ENCODE results near the gene CALHM5.

- TF ChIP-seq CTCF (IDR thresholded peaks at IDR 0.05 in 2 of 3, conservative IDR thresholded peaks at IDR 0.05 in 1 of 3; ENCODE audit: insufficient read depth in 2 of 3, low read depth in 1 of 3, low read length in 3 of 3) (peak in 1 of 3 experiments; percentile 5; a peak in 2 of 6 replicates), NRF1 (conservative IDR thresholded peaks at IDR 0.05 in 1 of 2, IDR thresholded peaks at IDR 0.05 in 1 of 2) (no peak; a peak in 2 of 4 replicates), PRDM10 (IDR thresholded peaks at IDR 0.05; ENCODE audit: partially characterized antibody) (no peak), YBX1 (IDR thresholded peaks at IDR 0.05) (no peak), MAX (CRISPR knock-in tag; IDR thresholded peaks at IDR 0.05) (no peak), SMAD1 (IDR thresholded peaks at IDR 0.05; ENCODE audit: low read depth, low read length, partially characterized antibody) (no peak), CHAMP1 (IDR thresholded peaks at IDR 0.05) (no peak), FOXJ3 (CRISPR knock-in tag; IDR thresholded peaks at IDR 0.05) (no peak), RBBP5 (IDR thresholded peaks at IDR 0.05; ENCODE audit: borderline replicate concordance, insufficient read depth, low read length, poor library complexity, severe bottlenecking) (no peak), BRD4 (IDR thresholded peaks at IDR 0.05) (no peak), RBM22 (IDR thresholded peaks at IDR 0.05; ENCODE audit: low read depth, low read length, poor library complexity, severe bottlenecking) (no peak)
Observed at GRCh38 chr6:116500969-116501433, 10.4 kb upstream of the CALHM5 start.
